ENCODE results near the gene ATG4B. TPM values are rescaled to one million over a fixed set of nuclear protein-coding genes. Genes with fewer than 3 reads are reported as not detected.
"Not testable (repeated sequence)": the region's sequence is repeated elsewhere in the genome, so short reads cannot be mapped to it uniquely, and the experiment has no call there.

The ATG4B gene
- total RNA-seq, 4 donors from 2014 or later: 39.1 to 76.0 (median 55.3) TPM

DNA sequence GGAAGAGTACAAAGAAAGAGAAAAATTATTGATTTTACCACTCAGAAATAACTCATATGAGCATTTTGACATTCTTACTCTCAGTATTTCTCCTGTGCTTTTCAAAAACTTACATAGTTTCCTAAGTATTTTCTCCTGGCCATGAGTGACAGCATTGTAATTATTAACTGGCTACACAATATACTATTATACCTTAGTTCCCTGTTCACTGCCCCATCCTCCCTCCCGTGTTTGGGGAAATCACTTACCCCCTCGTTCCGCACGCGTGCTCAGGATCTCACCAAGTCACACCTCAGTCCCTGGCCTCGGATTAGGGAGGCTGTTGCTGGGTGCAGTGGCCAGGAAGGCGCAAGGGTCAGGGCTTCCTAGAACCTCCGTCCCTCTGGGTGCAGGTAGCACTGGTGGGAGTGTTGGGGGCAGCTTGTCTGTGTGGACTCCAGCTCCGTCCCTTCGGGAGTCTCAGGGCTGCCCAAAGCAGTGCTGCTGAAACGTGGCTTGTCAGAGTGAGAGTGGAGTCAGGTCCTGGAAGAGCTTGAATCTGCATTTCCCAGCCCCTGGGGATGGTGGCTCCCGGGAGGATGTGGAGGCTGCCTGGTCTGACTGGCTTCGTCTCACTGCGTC lies 23.2 kb downstream of the ATG4B start:
- intact Hi-C loops (cut with DNase I): no loop called here
- H3K36me3 ChIP-seq: peaks cover 28 to 76% (median 61%) of the 10 kb centered on the region in 4 donors
- H3K4me1 ChIP-seq: peaks cover 0 to 5% (median 5%) of the 10 kb centered on the region in 4 donors

DNA sequence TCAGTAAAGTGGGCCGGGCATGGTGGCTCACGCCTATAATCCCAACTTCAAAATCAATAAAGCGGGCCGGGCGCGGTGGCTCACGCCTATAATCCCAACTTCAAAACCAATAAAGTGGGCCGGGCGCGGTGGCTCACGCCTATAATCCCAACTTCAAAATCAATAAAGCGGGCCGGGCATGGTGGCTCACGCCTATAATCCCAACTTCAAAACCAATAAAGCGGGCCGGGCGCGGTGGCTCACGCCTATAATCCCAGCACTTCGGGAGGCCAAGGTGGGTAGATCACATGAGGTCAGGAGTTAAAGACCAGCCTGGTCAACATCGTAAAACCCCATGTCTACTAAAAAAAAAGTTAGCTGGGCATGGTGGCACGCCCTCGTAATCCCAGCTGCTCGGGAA lies 25.2 kb downstream of the ATG4B start:
- H3K27ac ChIP-seq (replicated peaks in 1 of 4); DNase-seq (ENCODE audit: extremely low spot score); H3K4me1 ChIP-seq; H3K4me3 ChIP-seq; intact Hi-C loops (cut with DNase I); H3K9me3 ChIP-seq; H3K27me3 ChIP-seq: not testable (repeated sequence)
- WGBS: 90% methylated on average over 16 of the region's 24 CpGs
- peaks cover 29 to 74% (median 59%) of the 10 kb centered on the region in 4 donors for H3K36me3 ChIP-seq

More for the DNA sequence above, 23.2 kb downstream of the ATG4B start:
- no peaks in the 10 kb centered on the region for H3K27me3 ChIP-seq
- H3K4me3 ChIP-seq: no peak overlapping the region
- WGBS: 94% methylated on average over 13 of the region's 14 CpGs
- DNase-seq (ENCODE audit: extremely low spot score): no peak
- no peak overlapping the region for H3K27ac ChIP-seq (replicated peaks in 1 of 4)
- TF ChIP-seq POLR2AphosphoS5 (IDR thresholded peaks at IDR 0.05) (no peak), EP300 (IDR thresholded peaks at IDR 0.05) (no peak), POLR2A (IDR thresholded peaks at IDR 0.05; ENCODE audit: low read depth) (no peak)
- TF ChIP-seq, protein P1, sequence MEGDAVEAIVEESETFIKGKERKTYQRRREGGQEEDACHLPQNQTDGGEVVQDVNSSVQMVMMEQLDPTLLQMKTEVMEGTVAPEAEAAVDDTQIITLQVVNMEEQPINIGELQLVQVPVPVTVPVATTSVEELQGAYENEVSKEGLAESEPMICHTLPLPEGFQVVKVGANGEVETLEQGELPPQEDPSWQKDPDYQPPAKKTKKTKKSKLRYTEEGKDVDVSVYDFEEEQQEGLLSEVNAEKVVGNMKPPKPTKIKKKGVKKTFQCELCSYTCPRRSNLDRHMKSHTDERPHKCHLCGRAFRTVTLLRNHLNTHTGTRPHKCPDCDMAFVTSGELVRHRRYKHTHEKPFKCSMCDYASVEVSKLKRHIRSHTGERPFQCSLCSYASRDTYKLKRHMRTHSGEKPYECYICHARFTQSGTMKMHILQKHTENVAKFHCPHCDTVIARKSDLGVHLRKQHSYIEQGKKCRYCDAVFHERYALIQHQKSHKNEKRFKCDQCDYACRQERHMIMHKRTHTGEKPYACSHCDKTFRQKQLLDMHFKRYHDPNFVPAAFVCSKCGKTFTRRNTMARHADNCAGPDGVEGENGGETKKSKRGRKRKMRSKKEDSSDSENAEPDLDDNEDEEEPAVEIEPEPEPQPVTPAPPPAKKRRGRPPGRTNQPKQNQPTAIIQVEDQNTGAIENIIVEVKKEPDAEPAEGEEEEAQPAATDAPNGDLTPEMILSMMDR (IDR thresholded peaks at IDR 0.05): no peak
- no peaks in the 10 kb centered on the region for H3K9me3 ChIP-seq

DNA sequence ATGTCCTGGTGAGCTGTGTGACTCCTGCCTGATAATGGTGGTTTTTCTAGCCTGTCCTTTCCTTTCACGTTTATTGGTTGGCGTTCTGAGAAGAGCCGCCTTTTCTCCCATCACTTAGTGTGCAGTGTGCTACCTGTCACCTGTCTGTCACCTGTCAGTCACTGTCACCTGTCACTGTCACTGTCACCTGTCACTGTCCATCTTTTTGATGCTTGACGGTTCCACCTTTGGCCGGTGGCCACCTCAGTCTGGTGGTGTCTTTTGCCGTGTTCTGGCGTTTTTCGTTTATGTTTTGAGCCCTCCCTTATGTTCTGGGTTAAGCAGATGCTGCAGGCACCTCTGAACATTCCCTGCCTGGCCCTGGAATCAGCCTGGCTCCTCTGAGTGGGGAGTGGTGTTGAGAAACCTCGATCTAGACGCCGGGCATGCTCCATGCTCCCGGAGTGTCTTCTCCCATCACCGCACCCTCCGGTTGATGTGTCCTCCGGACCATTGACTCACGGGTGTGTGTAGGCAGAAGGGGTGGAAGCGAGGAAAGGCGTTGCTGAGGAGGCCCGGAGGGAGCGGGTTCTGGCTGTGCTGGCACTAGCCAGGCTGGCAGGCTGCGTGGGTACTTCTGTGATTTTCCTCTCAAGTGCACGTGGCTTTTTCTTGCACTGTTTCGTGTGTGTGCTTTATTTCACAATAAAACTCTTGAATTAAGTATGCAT lies 28.4 kb downstream of the ATG4B start:
- no peak overlapping the region for H3K27ac ChIP-seq (replicated peaks in 1 of 4)
- peaks cover 40 to 74% (median 59%) of the 10 kb centered on the region in 4 donors for H3K36me3 ChIP-seq
- H3K4me3 ChIP-seq: no peak overlapping the region
- TF ChIP-seq, protein P1 (IDR thresholded peaks at IDR 0.05): no peak
- TF ChIP-seq POLR2A (IDR thresholded peaks at IDR 0.05; ENCODE audit: low read depth) (no peak), EP300 (IDR thresholded peaks at IDR 0.05) (no peak), POLR2AphosphoS5 (IDR thresholded peaks at IDR 0.05) (no peak)
- DNase-seq (ENCODE audit: extremely low spot score): no peak
- no peaks in the 10 kb centered on the region for H3K27me3 ChIP-seq
- H3K4me1 ChIP-seq: no peaks in the 10 kb centered on the region
- intact Hi-C loops (cut with DNase I): no loop called here
- H3K9me3 ChIP-seq: no peaks in the 10 kb centered on the region
- WGBS: 84% methylated on average over 23 of the region's 23 CpGs

DNA sequence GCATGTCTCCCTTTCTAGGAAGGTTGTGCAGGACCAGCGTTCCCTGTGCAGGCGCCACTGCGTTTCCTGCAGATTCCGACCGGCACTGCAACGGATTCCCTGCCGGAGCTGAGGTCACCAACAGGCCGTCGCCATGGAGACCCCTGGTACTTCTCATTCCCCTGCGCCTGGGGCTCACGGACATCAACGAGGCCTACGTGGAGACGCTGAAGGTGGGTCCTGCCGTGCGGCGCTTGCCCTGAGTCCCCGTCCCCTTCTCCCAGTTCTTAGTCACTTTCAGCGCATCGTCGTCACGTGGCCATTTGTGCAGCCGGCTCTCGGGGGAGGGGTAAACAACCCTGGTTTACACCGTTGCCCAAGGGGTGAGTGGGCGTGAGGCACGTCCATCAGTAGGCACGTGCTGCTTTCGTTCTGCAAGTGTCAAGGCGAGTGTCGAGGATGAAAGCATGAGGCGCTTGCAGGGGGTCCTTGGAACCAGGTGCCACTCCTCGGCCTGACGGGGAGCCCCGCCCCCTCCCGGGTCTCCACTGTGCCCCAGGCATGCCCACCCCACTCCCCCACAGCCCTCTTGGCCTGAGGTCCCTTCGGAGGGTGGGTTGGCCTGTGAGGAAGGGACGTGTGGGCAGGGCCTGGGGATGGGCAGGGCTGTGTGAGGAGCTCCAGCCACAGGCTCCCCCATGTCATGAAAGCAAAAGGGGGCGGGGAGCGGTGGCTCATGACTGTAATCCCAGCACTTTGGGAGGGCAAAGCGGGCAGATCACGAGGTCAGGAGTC lies 29.3 kb downstream of the ATG4B start:
- Histone ChIP-seq H3K4me1 (no peaks in the 10 kb centered on the region), H3K27me3 (no peaks in the 10 kb centered on the region), H3K4me3 (no peak overlapping the region), H3K36me3 (peaks cover 47 to 74% (median 60%) of the 10 kb centered on the region in 4 donors), H3K9me3 (no peaks in the 10 kb centered on the region), H3K27ac (replicated peaks in 1 of 4) (no peak overlapping the region)
- WGBS: 69% methylated on average over 36 of the region's 42 CpGs
- intact Hi-C loops (cut with DNase I): no loop called here
- TF ChIP-seq POLR2AphosphoS5 (IDR thresholded peaks at IDR 0.05) (no peak), POLR2A (IDR thresholded peaks at IDR 0.05; ENCODE audit: low read depth) (no peak), EP300 (IDR thresholded peaks at IDR 0.05) (no peak)
- TF ChIP-seq, protein P1 (IDR thresholded peaks at IDR 0.05): no peak
- DNase-seq (ENCODE audit: extremely low spot score): no peak

DNA sequence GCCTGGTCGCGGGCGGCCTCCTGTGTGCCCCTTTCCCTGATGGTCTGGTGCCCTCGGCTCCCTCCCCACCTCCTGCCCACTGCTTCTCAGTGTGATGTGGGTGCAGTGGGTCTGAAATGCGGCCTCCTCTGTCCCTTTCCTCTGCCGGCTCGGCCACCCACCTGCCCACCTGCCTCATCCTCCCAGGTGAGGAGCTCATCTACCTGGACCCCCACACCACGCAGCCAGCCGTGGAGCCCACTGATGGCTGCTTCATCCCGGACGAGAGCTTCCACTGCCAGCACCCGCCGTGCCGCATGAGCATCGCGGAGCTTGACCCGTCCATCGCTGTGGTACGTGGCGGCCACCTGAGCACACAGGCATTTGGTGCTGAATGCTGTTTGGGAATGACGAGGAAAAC lies 30.9 kb downstream of the ATG4B start:
- no peak for TF ChIP-seq EP300 (IDR thresholded peaks at IDR 0.05)
- TF ChIP-seq POLR2AphosphoS5 (IDR thresholded peaks at IDR 0.05): no peak
- TF ChIP-seq, protein P1 (IDR thresholded peaks at IDR 0.05): no peak
- no peak overlapping the region for H3K4me3 ChIP-seq
- intact Hi-C loops (cut with DNase I): no loop called here
- H3K36me3 ChIP-seq: peaks cover 58 to 78% (median 70%) of the 10 kb centered on the region in 4 donors
- DNase-seq (ENCODE audit: extremely low spot score): no peak
- 92% methylated on average over 21 of the region's 21 CpGs for WGBS
- no peaks in the 10 kb centered on the region for H3K9me3 ChIP-seq
- H3K27ac ChIP-seq (replicated peaks in 1 of 4): no peak overlapping the region
- no peaks in the 10 kb centered on the region for H3K27me3 ChIP-seq
- H3K4me1 ChIP-seq: no peaks in the 10 kb centered on the region

Measured in esophagus muscularis mucosa (tissue), 4 donors.